HEK293 (cell line): ENCODE data around the gene CACNA1F.

ENCODE experiments used
- CTCF ChIA-PET: fragments of 350-600 bp; formaldehyde crosslinking; extraction: SDS; loops from one replicate; lab custom pipeline; 2021; ENCODE audit warnings: antibody characterized with exemption; lab: Yijun Ruan, JAX
- POLR2A ChIA-PET: fragments of 300-600 bp; formaldehyde crosslinking; extraction: SDS; loops from one replicate; lab custom pipeline; 2020; ENCODE audit warnings: antibody characterized with exemption, inconsistent platforms; lab: Yijun Ruan, JAX
- H3K27ac ChIP-seq: fragments of 200-500 bp; sonication (Bioruptor generic); 2 replicates; pipeline ENCODE4 v1.5.1; 2014; ENCODE audit warnings: low read depth, low read length, control low read depth, inconsistent platforms; ENCODE audit errors: extremely low read depth
- H3K36me3 ChIP-seq, 2 experiments: fragments of 200-500 bp in 1 of 2; sonication (Bioruptor generic) in 1 of 2; 1 replicate in 1 of 2; 2 replicates in 1 of 2; pipeline ENCODE4 v1.5.1; 2014 to 2017; ENCODE audit warnings: inconsistent platforms in 2 of 2, low read length in 2 of 2; ENCODE audit not compliant: control insufficient read depth in 2 of 2, insufficient read depth in 1 of 2
- H3K4me1 ChIP-seq: fragments of 200-500 bp; sonication (Bioruptor generic); 2 replicates; pipeline ENCODE4 v1.5.1; 2014; ENCODE audit warnings: mild to moderate bottlenecking, low read length, inconsistent platforms; ENCODE audit not compliant: control insufficient read depth, insufficient read depth
- H3K4me3 ChIP-seq: 2 replicates; pipeline ENCODE4 v1.5.1; 2011; ENCODE audit warnings: low read depth, mild to moderate bottlenecking, control low read depth, low read length, moderate library complexity
- H3K9me3 ChIP-seq: fragments of 200-500 bp; sonication (Bioruptor generic); 2 replicates; pipeline ENCODE4 v1.5.1; 2014; ENCODE audit warnings: low read depth, low read length, inconsistent platforms; ENCODE audit not compliant: control insufficient read depth, insufficient read depth
- BCL11B ChIP-seq: fragments of 450-650 bp; formaldehyde crosslinking; IDR thresholded peaks from 2 replicates; pipeline ENCODE4 v1.5.1; 2016; ENCODE audit warnings: low read depth, missing biosample characterization, missing genetic modification characterization
- MEIS1 ChIP-seq: sonication (generic); formaldehyde crosslinking; IDR thresholded peaks from 2 replicates; pipeline ENCODE4 v1.8.1; 2022; ENCODE audit warnings: missing genetic modification reagents, mild to moderate bottlenecking, borderline replicate concordance
- MYNN ChIP-seq: fragments of 450-650 bp; formaldehyde crosslinking; IDR thresholded peaks from 2 replicates; pipeline ENCODE4 v1.5.1; 2016; ENCODE audit warnings: missing biosample characterization, missing genetic modification characterization, borderline replicate concordance
- PRDM1 ChIP-seq: fragments of 450-650 bp; formaldehyde crosslinking; IDR thresholded peaks from 2 replicates; pipeline ENCODE4; 2016; ENCODE audit warnings: missing biosample characterization, missing genetic modification characterization
- SCRT1 ChIP-seq: fragments of 450-650 bp; formaldehyde crosslinking; IDR thresholded peaks from 2 replicates; pipeline ENCODE4 v1.5.1; 2016; ENCODE audit warnings: missing biosample characterization, missing genetic modification characterization, borderline replicate concordance
- SP2 ChIP-seq: fragments of 450-650 bp; formaldehyde crosslinking; IDR thresholded peaks from 2 replicates; pipeline ENCODE4 v1.5.1; 2016; ENCODE audit warnings: missing biosample characterization, missing genetic modification characterization
- TRIM28 ChIP-seq: IDR thresholded peaks from 2 replicates; pipeline ENCODE4 v1.6.1; 2011; ENCODE audit warnings: low read length, control low read depth, borderline replicate concordance
- ZBTB10 ChIP-seq: fragments of 450-650 bp; formaldehyde crosslinking; IDR thresholded peaks from 2 replicates; pipeline ENCODE4 v1.5.1; 2016; ENCODE audit warnings: missing biosample characterization, missing genetic modification characterization
- ZBTB20 ChIP-seq: fragments of 450-650 bp; formaldehyde crosslinking; IDR thresholded peaks from 2 replicates; pipeline ENCODE4 v1.5.1; 2016; ENCODE audit warnings: missing biosample characterization, missing genetic modification characterization
- ZBTB21 ChIP-seq: fragments of 450-650 bp; formaldehyde crosslinking; IDR thresholded peaks from 2 replicates; pipeline ENCODE4 v1.5.1; 2017; ENCODE audit warnings: missing biosample characterization, missing genetic modification characterization
- ZBTB7A ChIP-seq: fragments of 450-650 bp; formaldehyde crosslinking; IDR thresholded peaks from 2 replicates; pipeline ENCODE4 v1.5.1; 2016; ENCODE audit warnings: low read depth, missing biosample characterization, missing genetic modification characterization
- ZFHX2 ChIP-seq: fragments of 450-650 bp; formaldehyde crosslinking; conservative IDR thresholded peaks from 2 replicates; pipeline ENCODE4 v1.5.1; 2016; ENCODE audit warnings: missing biosample characterization, missing genetic modification characterization
- ZFP37 ChIP-seq: fragments of 450-650 bp; formaldehyde crosslinking; IDR thresholded peaks from 2 replicates; pipeline ENCODE4 v1.5.1; 2016; ENCODE audit warnings: missing biosample characterization, missing genetic modification characterization
- ZFP41 ChIP-seq: fragments of 450-650 bp; formaldehyde crosslinking; IDR thresholded peaks from 2 replicates; pipeline ENCODE4 v1.5.1; 2016; ENCODE audit warnings: missing biosample characterization, missing genetic modification characterization, borderline replicate concordance
- ZFP69B ChIP-seq: fragments of 450-650 bp; formaldehyde crosslinking; IDR thresholded peaks from 2 replicates; pipeline ENCODE4 v1.5.1; 2016; ENCODE audit warnings: missing biosample characterization, missing genetic modification characterization
- ZNF114 ChIP-seq: fragments of 450-650 bp; formaldehyde crosslinking; IDR thresholded peaks from 2 replicates; pipeline ENCODE4 v1.5.0; 2017; ENCODE audit warnings: missing biosample characterization, missing genetic modification characterization
- ZNF155 ChIP-seq: fragments of 450-650 bp; formaldehyde crosslinking; IDR thresholded peaks from 2 replicates; pipeline ENCODE4 v1.5.1; 2016; ENCODE audit warnings: missing biosample characterization, missing genetic modification characterization
- ZNF2 ChIP-seq: fragments of 450-650 bp; formaldehyde crosslinking; IDR thresholded peaks from 2 replicates; pipeline ENCODE4 v1.5.1; 2016; ENCODE audit warnings: missing biosample characterization, missing genetic modification characterization
- ZNF223 ChIP-seq: fragments of 450-650 bp; formaldehyde crosslinking; IDR thresholded peaks from 2 replicates; pipeline ENCODE4 v1.5.1; 2016; ENCODE audit warnings: missing biosample characterization, missing genetic modification characterization
- ZNF280C ChIP-seq: fragments of 450-650 bp; formaldehyde crosslinking; IDR thresholded peaks from 2 replicates; pipeline ENCODE4 v1.5.1; 2016; ENCODE audit warnings: missing biosample characterization, missing genetic modification characterization
- ZNF335 ChIP-seq: fragments of 450-650 bp; formaldehyde crosslinking; conservative IDR thresholded peaks from 2 replicates; pipeline ENCODE4 v1.5.1; 2016; ENCODE audit warnings: missing biosample characterization, missing genetic modification characterization
- ZNF366 ChIP-seq: fragments of 450-650 bp; formaldehyde crosslinking; conservative IDR thresholded peaks from 2 replicates; pipeline ENCODE4 v1.5.1; 2016; ENCODE audit warnings: missing biosample characterization, missing genetic modification characterization
- ZNF391 ChIP-seq: fragments of 450-650 bp; formaldehyde crosslinking; IDR thresholded peaks from 2 replicates; pipeline ENCODE4 v1.5.1; 2016; ENCODE audit warnings: low read depth, missing biosample characterization, missing genetic modification characterization, borderline replicate concordance
- ZNF404 ChIP-seq: fragments of 450-650 bp; formaldehyde crosslinking; IDR thresholded peaks from 2 replicates; pipeline ENCODE4 v1.5.1; 2017; ENCODE audit warnings: missing biosample characterization, missing genetic modification characterization
- ZNF416 ChIP-seq: fragments of 450-650 bp; formaldehyde crosslinking; IDR thresholded peaks from 2 replicates; pipeline ENCODE4 v1.5.1; 2016; ENCODE audit warnings: missing biosample characterization, missing genetic modification characterization
- ZNF561 ChIP-seq: fragments of 450-650 bp; IDR thresholded peaks from 2 replicates; pipeline ENCODE4 v1.5.1; 2018; ENCODE audit warnings: missing biosample characterization, missing genetic modification characterization, borderline replicate concordance
- ZNF624 ChIP-seq: fragments of 450-650 bp; formaldehyde crosslinking; IDR thresholded peaks from 2 replicates; pipeline ENCODE4 v1.5.1; 2017; ENCODE audit warnings: missing biosample characterization, missing genetic modification characterization
- ZNF626 ChIP-seq: fragments of 450-650 bp; sonication (Bioruptor Pico); formaldehyde crosslinking; IDR thresholded peaks from 2 replicates; pipeline ENCODE4 v1.5.1; 2018; ENCODE audit warnings: missing biosample characterization, missing genetic modification characterization, inconsistent platforms
- ZNF747 ChIP-seq: fragments of 450-650 bp; formaldehyde crosslinking; IDR thresholded peaks from 2 replicates; pipeline ENCODE4 v1.5.1; 2016; ENCODE audit warnings: missing biosample characterization, missing genetic modification characterization
- ZNF777 ChIP-seq: fragments of 450-650 bp; formaldehyde crosslinking; IDR thresholded peaks from 2 replicates; pipeline ENCODE4 v1.5.1; 2017; ENCODE audit warnings: missing biosample characterization, missing genetic modification characterization, borderline replicate concordance
- ZNF792 ChIP-seq: fragments of 450-650 bp; formaldehyde crosslinking; IDR thresholded peaks from 2 replicates; pipeline ENCODE4 v1.5.1; 2016; ENCODE audit warnings: missing biosample characterization, missing genetic modification characterization
- ZXDB ChIP-seq: fragments of 450-650 bp; formaldehyde crosslinking; IDR thresholded peaks from 2 replicates; pipeline ENCODE4 v1.5.1; 2016; ENCODE audit warnings: missing biosample characterization, missing genetic modification characterization
- TF ChIP-seq, protein P1 (sequence below): fragments of 450-650 bp; formaldehyde crosslinking; IDR thresholded peaks from 2 replicates; pipeline ENCODE4 v1.5.1; 2016; ENCODE audit warnings: missing biosample characterization, missing genetic modification characterization

Gene CACNA1F

GRCh38 chrX:49163555-49164419 lies 69.4 kb downstream of the CACNA1F start:
- ChIA-PET POLR2A (interaction anchor here (1.5 kb wide), 1 partner anchor 27 kb away, joined by 4 read pairs; no protein-coding TSS in a partner anchor), CTCF (interaction anchor here (0.7 to 1.6 kb wide), 8 partner anchors 8 to 29 kb away, joined by 3 to 5 read pairs (median 4); partner anchors contain the start of gene PLP2)
- TF ChIP-seq MYNN (tag by site-specific recombination) = no peak
- TF ChIP-seq ZNF335 (tag by site-specific recombination) = peak; percentile 91
- TF ChIP-seq ZNF626 (tag by site-specific recombination) = no peak
- TF ChIP-seq PRDM1 (tag by site-specific recombination) = no peak
- no peak for TF ChIP-seq ZNF280C (tag by site-specific recombination)
- no peak for TF ChIP-seq ZNF114
- no peak for TF ChIP-seq TRIM28
- no peak for TF ChIP-seq ZNF223 (tag by site-specific recombination)
- TF ChIP-seq ZFP37 (tag by site-specific recombination) = no peak
- TF ChIP-seq ZFHX2 (tag by site-specific recombination) = no peak
- TF ChIP-seq BCL11B (tag by site-specific recombination) = peak; percentile 75; the same call in 1 of the 2 replicates
- TF ChIP-seq ZNF2 (tag by site-specific recombination) = no peak
- TF ChIP-seq ZNF391 (tag by site-specific recombination) = no peak; the same call in 1 of the 2 replicates
- no peak for TF ChIP-seq MEIS1 (CRISPR knock-in tag)
- TF ChIP-seq ZBTB20 = peak; percentile 19; the same call in 1 of the 2 replicates
- no peak for TF ChIP-seq ZNF416 (tag by site-specific recombination)
- no peak for TF ChIP-seq ZBTB21 (tag by site-specific recombination)
- TF ChIP-seq ZNF792 (tag by site-specific recombination) = no peak
- TF ChIP-seq ZBTB10 (tag by site-specific recombination) = peak; percentile 88
- TF ChIP-seq ZNF777 (tag by site-specific recombination) = no peak
- TF ChIP-seq ZFP41 (tag by site-specific recombination) = no peak
- peak; percentile 71 for TF ChIP-seq ZXDB (tag by site-specific recombination)
- no peak for TF ChIP-seq ZNF747
- peak; percentile 66; the same call in 1 of the 2 replicates for TF ChIP-seq ZNF366 (tag by site-specific recombination)
- TF ChIP-seq ZNF561 (tag by site-specific recombination) = 0 out of 2 replicates have a peak, but pooled peaks have one; percentile 65
- no peak for TF ChIP-seq ZNF404 (tag by site-specific recombination)
- no peak for TF ChIP-seq SCRT1 (tag by site-specific recombination)
- peak; percentile 40; the same call in 1 of the 2 replicates for TF ChIP-seq ZFP69B (tag by site-specific recombination)
- TF ChIP-seq ZBTB7A = no peak; the same call in 1 of the 2 replicates
- TF ChIP-seq SP2 (tag by site-specific recombination) = peak; percentile 89
- TF ChIP-seq, protein P1, sequence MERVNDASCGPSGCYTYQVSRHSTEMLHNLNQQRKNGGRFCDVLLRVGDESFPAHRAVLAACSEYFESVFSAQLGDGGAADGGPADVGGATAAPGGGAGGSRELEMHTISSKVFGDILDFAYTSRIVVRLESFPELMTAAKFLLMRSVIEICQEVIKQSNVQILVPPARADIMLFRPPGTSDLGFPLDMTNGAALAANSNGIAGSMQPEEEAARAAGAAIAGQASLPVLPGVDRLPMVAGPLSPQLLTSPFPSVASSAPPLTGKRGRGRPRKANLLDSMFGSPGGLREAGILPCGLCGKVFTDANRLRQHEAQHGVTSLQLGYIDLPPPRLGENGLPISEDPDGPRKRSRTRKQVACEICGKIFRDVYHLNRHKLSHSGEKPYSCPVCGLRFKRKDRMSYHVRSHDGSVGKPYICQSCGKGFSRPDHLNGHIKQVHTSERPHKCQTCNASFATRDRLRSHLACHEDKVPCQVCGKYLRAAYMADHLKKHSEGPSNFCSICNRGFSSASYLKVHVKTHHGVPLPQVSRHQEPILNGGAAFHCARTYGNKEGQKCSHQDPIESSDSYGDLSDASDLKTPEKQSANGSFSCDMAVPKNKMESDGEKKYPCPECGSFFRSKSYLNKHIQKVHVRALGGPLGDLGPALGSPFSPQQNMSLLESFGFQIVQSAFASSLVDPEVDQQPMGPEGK (tag by site-specific recombination) = peak; percentile 99
- TF ChIP-seq ZNF155 = no peak
- TF ChIP-seq ZNF624 (tag by site-specific recombination) = no peak

More at GRCh38 chrX:49163555-49164419, 69.4 kb downstream of the CACNA1F start:
- H3K36me3 ChIP-seq = no peaks in the 10 kb centered on the region
- H3K9me3 ChIP-seq = no peaks in the 10 kb centered on the region
- peak overlapping the region; percentile 73 for H3K27ac ChIP-seq
- H3K4me3 ChIP-seq = peak overlapping the region; percentile 32
- peaks cover 7% of the 10 kb centered on the region for H3K4me1 ChIP-seq
